Measurements from ENCODE around the gene GDF7.
A peak's percentile ranks its signal among the peaks of the same experiment; 100 is the strongest.

GDF7 gene

DNA sequence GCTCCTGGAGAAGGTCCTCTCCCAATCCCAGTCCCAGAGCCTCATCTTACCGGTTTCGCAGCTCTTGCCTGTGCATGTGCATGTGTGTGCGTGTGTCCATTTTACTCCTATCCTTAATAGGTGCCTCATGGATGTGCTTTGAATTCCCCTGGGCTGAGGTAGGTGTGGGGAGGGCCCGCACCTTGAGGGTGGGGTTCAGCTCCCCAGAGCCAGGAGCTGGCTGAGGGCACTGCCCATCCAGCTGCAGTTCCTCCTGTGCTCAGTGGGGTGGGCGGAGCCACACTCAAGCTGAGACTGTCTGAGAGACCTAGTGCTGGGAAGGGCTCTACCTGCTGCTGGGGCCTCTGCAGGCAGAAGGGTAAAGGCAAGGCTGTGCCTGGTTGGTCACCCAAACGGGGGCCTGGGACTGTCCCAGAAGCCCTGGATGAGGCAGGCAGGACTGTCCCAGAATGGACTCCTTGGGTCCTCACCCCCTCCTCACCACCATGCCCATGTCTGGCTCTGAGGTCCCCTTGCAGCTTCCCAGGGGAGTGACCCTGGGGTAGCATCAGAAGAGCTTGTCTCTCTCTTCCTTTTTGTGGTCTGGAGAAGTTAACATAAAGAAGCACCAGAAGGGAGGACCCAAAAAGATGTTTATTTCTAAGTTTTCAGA, 8.9 kb downstream of the GDF7 start:
- DNase-seq = peak; percentile 9

GRCh38 chr2:20676353-20677215, 9.6 kb downstream of the GDF7 start:
- DNase-seq = no peak

DNA sequence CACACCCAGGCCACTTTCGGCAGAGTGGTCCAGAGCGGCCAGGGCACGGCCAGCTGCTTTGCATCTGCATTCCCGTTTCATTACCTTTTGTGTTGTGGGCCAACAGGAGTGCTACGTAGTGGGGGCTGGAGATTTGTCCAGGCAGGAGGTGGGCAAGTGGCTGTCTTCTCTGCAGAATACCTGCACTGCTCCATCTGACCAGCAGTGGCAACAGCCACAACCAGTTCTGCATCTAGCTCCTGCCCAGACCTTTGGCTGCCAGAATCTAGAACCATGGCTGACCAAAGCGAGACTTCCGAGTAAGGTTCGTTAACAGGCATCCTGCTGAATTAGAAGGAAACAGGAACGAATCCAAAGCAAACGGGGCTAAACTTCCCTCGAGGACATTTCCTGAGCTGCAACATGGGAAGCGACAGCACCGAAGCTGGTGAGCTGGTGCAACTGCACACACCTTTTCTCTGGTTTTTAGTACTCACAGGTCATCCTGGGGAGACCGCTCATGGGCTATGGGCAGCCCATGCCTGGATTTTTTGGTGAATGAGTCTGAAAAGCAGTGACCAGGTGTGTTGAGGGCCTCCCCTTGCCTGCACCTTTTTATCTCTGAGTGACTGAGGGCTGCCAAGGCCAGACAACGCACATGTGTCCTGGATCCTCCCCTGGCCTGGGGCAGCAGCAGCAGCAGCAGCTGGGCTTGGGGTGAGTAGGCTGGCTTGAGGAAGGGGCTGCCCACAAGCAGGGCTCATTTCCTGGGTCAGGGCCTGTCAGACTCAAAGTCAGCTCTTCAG, 10.5 kb downstream of the GDF7 start:
- DNase-seq = no peak

DNA sequence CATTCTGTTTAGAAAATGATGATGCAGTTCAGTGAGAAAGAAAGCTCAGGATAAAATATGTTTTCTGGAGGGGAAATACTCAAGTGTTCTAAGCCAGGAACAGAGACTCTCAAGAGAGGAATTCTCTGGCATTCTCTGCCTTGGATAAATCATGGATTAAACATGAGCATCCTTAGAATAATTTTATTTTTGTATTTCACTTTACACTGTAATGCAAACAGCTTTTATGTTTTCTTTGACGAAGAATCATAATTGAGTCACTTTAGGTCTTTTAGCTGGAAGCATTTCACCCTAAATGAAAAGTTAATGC, 11.1 kb downstream of the GDF7 start:
- no peak for DNase-seq

- DNase-seq = no peak
Observed at GRCh38 chr2:20678780-20679179, 11.8 kb downstream of the GDF7 start.

- no peak for DNase-seq
Observed at GRCh38 chr2:20680744-20681375, 13.9 kb downstream of the GDF7 start.

- DNase-seq = no peak
Observed at GRCh38 chr2:20682167-20682920, 15.4 kb downstream of the GDF7 start.

GRCh38 chr2:20684581-20685063, 17.7 kb downstream of the GDF7 start:
- no peak for DNase-seq

DNA sequence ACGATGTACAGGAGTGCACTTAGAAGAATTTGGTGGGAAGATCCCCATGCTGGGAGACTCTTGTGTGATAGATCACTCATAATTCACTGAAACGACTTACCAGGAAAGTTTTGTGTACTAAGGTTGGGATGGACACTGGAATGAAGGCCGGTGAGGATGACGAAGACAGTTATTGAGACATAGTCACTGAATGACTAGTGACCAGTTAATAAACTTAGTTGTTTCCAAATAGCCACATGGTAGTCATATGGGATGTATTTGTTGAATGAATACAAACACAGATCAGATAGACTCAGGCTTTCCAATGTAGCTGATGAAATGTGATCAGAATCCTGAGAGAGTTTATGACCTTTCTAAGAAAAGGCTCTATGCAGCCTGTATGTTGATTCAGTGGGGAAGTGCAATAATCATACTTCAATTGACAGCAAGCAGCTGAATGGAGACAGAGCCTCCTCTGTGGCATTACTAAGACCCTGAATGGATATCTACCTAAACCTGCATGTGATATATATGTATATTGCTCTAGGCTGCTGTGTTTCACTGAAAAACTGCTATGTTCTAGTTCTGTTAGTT, 20.4 kb downstream of the GDF7 start:
- no peak for DNase-seq

DNA sequence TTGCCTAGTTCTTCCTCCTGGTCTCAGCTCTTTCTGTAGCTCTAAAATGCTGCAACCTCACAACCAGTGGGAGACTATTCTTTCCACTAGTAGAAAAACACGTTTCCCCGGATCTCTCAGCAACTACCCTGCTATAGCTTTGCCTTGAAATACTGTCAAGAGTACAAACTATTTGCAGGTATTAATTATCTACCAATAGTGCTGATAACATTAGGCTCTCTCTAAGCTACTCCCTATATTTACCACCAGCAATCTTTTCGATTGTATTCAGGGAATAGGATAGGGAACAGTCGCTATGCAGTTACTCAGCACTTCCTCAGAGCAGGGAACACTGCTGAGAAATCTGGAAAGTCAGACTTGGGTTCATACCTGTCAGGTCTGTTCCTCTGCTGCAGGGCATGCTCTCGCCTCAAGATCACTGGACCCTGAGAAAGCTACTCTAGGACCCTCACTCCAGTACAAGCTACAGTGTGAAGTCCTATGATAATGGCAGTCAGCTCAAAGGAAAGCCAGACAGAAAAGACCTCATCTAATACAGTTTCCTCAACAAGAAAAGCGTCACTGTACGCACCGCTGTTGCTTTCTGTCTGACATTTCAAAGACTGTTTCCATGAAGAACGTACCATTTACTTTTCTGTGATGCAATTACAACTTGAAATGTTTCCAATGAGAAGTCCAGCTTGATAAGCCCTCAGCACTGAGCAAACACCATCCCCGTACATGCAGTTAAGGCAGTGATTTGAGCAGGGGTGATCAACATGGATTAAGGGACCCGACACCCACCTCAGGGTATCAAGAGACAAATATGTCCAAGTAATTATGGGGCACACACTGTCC, 22.7 kb downstream of the GDF7 start:
- no peak for DNase-seq

- no peak for DNase-seq
Observed at GRCh38 chr2:20691076-20691734, 24.3 kb downstream of the GDF7 start.

- DNase-seq = no peak
Observed at GRCh38 chr2:20692081-20692480, 25.1 kb downstream of the GDF7 start.

GRCh38 chr2:20693317-20693716, 26.4 kb downstream of the GDF7 start:
- no peak for DNase-seq

DNA sequence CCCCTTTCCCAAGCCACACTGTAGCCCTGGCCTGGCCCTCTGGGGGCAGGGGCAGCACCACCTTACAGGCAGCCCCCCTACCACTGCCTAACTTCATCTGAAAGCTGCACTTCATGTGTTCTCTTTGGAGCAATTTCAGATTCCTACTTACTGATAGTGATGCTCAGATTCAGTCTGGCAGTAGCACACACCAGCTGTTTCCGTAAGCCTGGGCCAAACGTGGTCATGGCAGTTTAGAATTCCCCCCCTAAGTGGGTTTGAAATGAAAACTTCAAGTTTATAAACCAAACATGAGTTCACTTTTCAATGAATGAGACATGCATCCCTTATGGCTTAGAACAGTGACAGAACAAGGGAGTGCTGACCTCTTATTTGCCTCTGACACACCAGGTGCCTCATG, 29.4 kb downstream of the GDF7 start:
- no peak for DNase-seq

- DNase-seq = no peak
Observed at GRCh38 chr2:20697322-20697934, 30.5 kb downstream of the GDF7 start.

DNA sequence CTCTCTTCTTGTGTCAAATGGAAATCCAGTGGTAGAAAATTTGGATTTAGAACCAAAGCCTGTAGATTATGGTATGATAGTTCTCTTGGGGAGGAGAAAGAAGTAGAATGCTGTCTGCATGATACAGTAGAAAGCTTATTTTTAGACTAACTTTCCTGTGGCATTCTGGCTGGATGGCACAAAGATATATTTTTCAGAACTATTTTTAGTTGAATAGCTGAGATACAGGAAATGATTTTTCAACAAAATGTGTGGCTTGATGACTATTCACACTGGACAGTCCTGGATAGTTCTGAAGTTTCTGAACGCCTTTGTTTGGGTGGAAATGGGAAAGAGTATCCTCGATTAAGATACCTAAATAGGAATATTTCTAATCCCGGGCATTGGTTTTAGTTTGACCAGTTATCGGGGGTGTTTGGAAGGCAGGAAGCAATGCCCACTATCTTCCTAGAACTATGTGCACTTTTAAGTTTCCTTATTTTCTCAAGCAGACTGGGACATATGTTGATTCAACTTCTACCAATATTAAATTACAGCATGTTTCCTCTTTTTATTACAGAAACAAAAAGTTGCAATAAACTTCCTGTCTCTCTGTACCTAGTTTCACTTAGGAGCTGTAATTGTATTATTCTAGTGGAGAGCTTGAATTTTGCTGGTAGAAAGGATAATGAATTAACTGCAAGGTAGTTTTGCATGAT, 32.1 kb downstream of the GDF7 start:
- no peak for DNase-seq

DNA sequence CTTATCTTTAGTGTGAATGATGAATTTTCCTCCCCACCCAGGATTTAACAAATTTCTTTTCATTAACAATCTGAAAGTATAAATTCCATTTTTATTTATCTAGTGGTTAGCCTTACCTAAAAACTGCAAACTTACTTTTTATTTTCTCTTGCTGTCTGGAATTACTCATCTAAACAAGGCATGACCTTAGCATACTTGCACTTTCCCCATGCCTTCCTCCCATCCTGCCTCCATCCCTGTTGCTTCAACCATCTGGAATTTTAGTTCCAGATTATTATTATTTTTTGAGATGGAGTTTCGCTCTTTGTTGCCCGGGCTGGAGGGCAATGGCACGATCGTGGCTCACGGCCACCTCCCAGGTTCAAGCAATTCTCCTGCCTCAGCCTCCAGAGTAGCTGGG, 35.6 kb downstream of the GDF7 start:
- no peak for DNase-seq

GRCh38 chr2:20704886-20705285, 37.9 kb downstream of the GDF7 start:
- no peak for DNase-seq

DNA sequence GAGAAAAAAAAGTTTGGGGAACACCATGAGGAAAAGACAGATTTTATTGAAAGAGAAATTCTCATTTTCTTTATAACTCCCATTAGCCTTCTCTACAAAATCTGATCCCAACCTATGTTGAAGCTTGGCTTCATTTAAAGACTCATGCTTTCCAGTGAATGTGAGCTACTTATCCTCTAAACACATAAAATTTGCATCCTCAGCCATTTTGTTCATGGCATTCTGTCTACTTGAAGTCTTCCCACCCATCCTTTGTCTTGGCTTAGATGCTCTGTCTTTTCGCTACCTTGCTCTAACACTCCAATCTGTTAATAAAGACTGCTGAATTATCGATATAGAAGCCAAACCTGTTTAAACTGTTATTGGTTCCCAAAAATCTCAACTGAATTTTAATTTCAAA, 39.3 kb downstream of the GDF7 start:
- no peak for DNase-seq

- DNase-seq = no peak
Observed at GRCh38 chr2:20706786-20707185, 39.8 kb downstream of the GDF7 start.

Data from NCI-H2171 treated with DMSO at 0.1 percent for 48 hours (cell line).